HepG2 (cell line): ENCODE data around the gene TNFSF15. TPM values are rescaled to one million over a fixed set of nuclear protein-coding genes. Genes with fewer than 3 reads are reported as not detected.

Experiments used
- ATAC-seq: fragments of 200-7000 bp; cut with Tn5 transposase; 3 replicates; pipeline ENCODE4 v1.9.1; 2020; ENCODE audit warnings: mild to moderate bottlenecking, moderate library complexity
- BruUV-seq: library from RNA; stranded (reverse); fragments of 400-500 nt; replicated peaks from 2 replicates; lab custom pipeline; 2021; lab: Mats Ljungman, UMichigan
- CTCF ChIA-PET: fragments of 300-600 bp; formaldehyde crosslinking; extraction: SDS; loops from one replicate; lab custom pipeline; 2021; ENCODE audit warnings: low total read pairs, inconsistent platforms, low intra/inter-chr PET ratio; lab: Yijun Ruan, JAX
- POLR2A ChIA-PET: fragments of 350-600 bp; sonication (Branson Sonifier 250); formaldehyde crosslinking; loops from one replicate; lab custom pipeline; 2020; ENCODE audit warnings: antibody characterized with exemption, inconsistent platforms; lab: Yijun Ruan, JAX
- DNase-seq: peaks from one replicate; pipeline ENCODE4 v3.0.0-alpha.2; 2015; ENCODE audit warnings: low spot score
- FAIRE-seq: peaks from 3 replicates; lab custom pipeline; 2011; peaks lifted over from hg19 to GRCh38; lab: Jason Lieb, UNC
- H2AFZ ChIP-seq: one replicate; pipeline ENCODE4 v1.6.1; 2011; ENCODE audit warnings: low read length, inconsistent platforms
- H3K27ac ChIP-seq: fragments of 300-600 bp; 3 replicates; pipeline ENCODE4 v1.8.0; 2011; ENCODE audit warnings: mixed run types, mild to moderate bottlenecking, mixed read lengths, low read length, inconsistent platforms; ENCODE audit not compliant: insufficient read depth; ENCODE audit errors: extremely low read length
- H3K27me3 ChIP-seq, 2 experiments: fragments of 200-600 bp in 1 of 2; 2 replicates in 1 of 2; 3 replicates in 1 of 2; pipeline versions ENCODE4 v1.6.0 to v1.8.0; 2011; ENCODE audit warnings: low read length in 2 of 2, mild to moderate bottlenecking in 2 of 2, moderate library complexity in 2 of 2, inconsistent platforms in 1 of 2; ENCODE audit not compliant: insufficient read depth in 2 of 2, control insufficient read depth in 1 of 2
- H3K36me3 ChIP-seq, 2 experiments: fragments of 200-600 bp in 1 of 2; replicated peaks in 1 of 2; 2 replicates in 1 of 2; 3 replicates in 1 of 2; pipeline versions ENCODE4 v1.5.1 to v1.8.0; 2011; ENCODE audit warnings: low read length in 2 of 2, inconsistent platforms in 1 of 2; ENCODE audit not compliant: insufficient read depth in 2 of 2, control insufficient read depth in 1 of 2
- H3K4me1 ChIP-seq: 2 replicates; pipeline ENCODE4 v1.5.1; 2012; ENCODE audit warnings: low read length, inconsistent platforms; ENCODE audit not compliant: insufficient read depth
- H3K4me2 ChIP-seq: 2 replicates; pipeline ENCODE4 v1.6.0; 2011; ENCODE audit warnings: low read depth, low read length, inconsistent platforms
- H3K4me3 ChIP-seq, 3 experiments: fragments of 200-600 bp in 1 of 3; sonication (generic), shearing (Covaris generic) in 1 of 3; replicated peaks in 1 of 3; 2 replicates each; pipeline ENCODE4 v1.5.1; 2011 to 2016; ENCODE audit warnings: low read length in 3 of 3, inconsistent platforms in 2 of 3, low read depth in 2 of 3, mild to moderate bottlenecking in 2 of 3, control low read depth in 1 of 3, mixed read lengths in 1 of 3; ENCODE audit not compliant: insufficient read depth in 1 of 3
- H3K79me2 ChIP-seq: one replicate; pipeline ENCODE4 v1.6.1; 2011; ENCODE audit warnings: low read length, inconsistent platforms; ENCODE audit not compliant: insufficient read depth
- H3K9ac ChIP-seq: 2 replicates; pipeline ENCODE4 v1.6.0; 2011; ENCODE audit warnings: mild to moderate bottlenecking, low read depth, low read length, inconsistent platforms; ENCODE audit not compliant: insufficient read depth
- H3K9me3 ChIP-seq: 2 replicates; pipeline ENCODE4 v1.5.1; 2012; ENCODE audit warnings: mild to moderate bottlenecking, low read length
- H4K20me1 ChIP-seq: 2 replicates; pipeline ENCODE4 v1.6.0; 2011; ENCODE audit warnings: inconsistent platforms, mild to moderate bottlenecking, low read length, moderate library complexity; ENCODE audit not compliant: insufficient read depth
- CEBPG ChIP-seq: IDR thresholded peaks from 2 replicates; pipeline ENCODE4 v1.6.1; 2016
- GABPA ChIP-seq, 2 experiments: IDR thresholded peaks; 2 replicates each; pipeline ENCODE4 v1.6.1; 2011 to 2016; ENCODE audit warnings: low read depth in 2 of 2, low read length in 1 of 2, missing biosample characterization in 1 of 2, missing genetic modification characterization in 1 of 2
- KAT8 ChIP-seq: IDR thresholded peaks from 2 replicates; pipeline ENCODE4 v1.6.1; 2016; ENCODE audit warnings: missing genetic modification reagents, missing compliant biosample characterization
- MTA1 ChIP-seq: sonication (generic); formaldehyde crosslinking; IDR thresholded peaks from 2 replicates; pipeline ENCODE4 v1.4.0; 2020; ENCODE audit warnings: missing genetic modification reagents, mild to moderate bottlenecking, borderline replicate concordance
- NR3C1 ChIP-seq: sonication (generic); formaldehyde crosslinking; IDR thresholded peaks from 2 replicates; pipeline ENCODE4 v1.4.0; 2020; ENCODE audit warnings: missing genetic modification reagents
- SCMH1 ChIP-seq: sonication (generic); formaldehyde crosslinking; IDR thresholded peaks from 2 replicates; pipeline ENCODE4 v1.9.0; 2021; ENCODE audit warnings: missing genetic modification reagents, mild to moderate bottlenecking, borderline replicate concordance
- ZFX ChIP-seq: sonication (generic); formaldehyde crosslinking; IDR thresholded peaks from 2 replicates; pipeline ENCODE4 v1.4.0; 2020; ENCODE audit warnings: mild to moderate bottlenecking, low read depth, missing genetic modification reagents, moderate library complexity
- ZNF138 ChIP-seq: sonication (generic); formaldehyde crosslinking; IDR thresholded peaks from 2 replicates; pipeline ENCODE4 v1.5.0; 2020; ENCODE audit warnings: mild to moderate bottlenecking, low read depth, missing genetic modification reagents
- ZNF616 ChIP-seq: sonication (generic); formaldehyde crosslinking; IDR thresholded peaks from 2 replicates; pipeline ENCODE4 v1.5.0; 2020; ENCODE audit warnings: low read depth, mild to moderate bottlenecking, missing genetic modification reagents
- ZNF776 ChIP-seq: sonication (generic); formaldehyde crosslinking; IDR thresholded peaks from 2 replicates; pipeline ENCODE4 v1.4.0; 2020; ENCODE audit warnings: mild to moderate bottlenecking, missing genetic modification reagents
- WGBS: methylation state at CpG from one replicate; pipeline ENCODE4 v1.1.6; 2017; ENCODE audit warnings: low lambda C conversion rate; 5-methylcytosine and 5-hydroxymethylcytosine counted together
- in situ Hi-C: cut with HindIII; loops from 2 replicates; pipeline ENCODE4 v1.10.0; 2017; ENCODE audit warnings: low pct_unique_long_range_greater_than_20kb; ENCODE audit not compliant: extremely low pct_ligation_motif_present
- intact Hi-C: fragments of 100-400 bp; cut with micrococcal nuclease; formaldehyde crosslinking; loops from one replicate; pipeline ENCODE4 v1.10.0; 2022; ENCODE audit not compliant: unreplicated experiment
- polyA plus RNA-seq, 8 experiments: library from polyadenylated mRNA; depleted of rRNA in 3 of 8; stranded (reverse) in 7 of 8; unstranded in 1 of 8; fragments of >200 nt; fragmentation: Illumina TruSeq in 4 of 8; extraction: Trizol in 4 of 8; gene quantifications; 2 replicates each; pipeline versions ENCODE4 v1.2.1 to v1.2.3, GENCODE V29; 2011 to 2016; ENCODE audit warnings: low read depth in 4 of 8, missing spikeins in 1 of 8, mixed read lengths in 1 of 8; ENCODE audit not compliant: insufficient read depth in 1 of 8
- total RNA-seq, 5 experiments: library from RNA; depleted of rRNA; stranded (reverse); fragments of >200 nt; fragmentation: Illumina TruSeq; extraction: Trizol; gene quantifications; 2 replicates each; pipeline ENCODE4 v1.2.3, GENCODE V29; 2016; ENCODE audit warnings: low read depth in 1 of 5
- TF ChIP-seq, protein P1 (sequence below), 2 experiments: sonication (generic) in 1 of 2; formaldehyde crosslinking in 1 of 2; IDR thresholded peaks; 2 replicates each; pipeline versions ENCODE4 v1.4.0 to v1.6.1; 2016 to 2020; ENCODE audit warnings: borderline replicate concordance in 1 of 2, low read depth in 1 of 2, mild to moderate bottlenecking in 1 of 2, missing genetic modification reagents in 1 of 2
- TF ChIP-seq, protein P2 (sequence below), 2 experiments: fragments of 450-650 bp in 1 of 2; sonication (generic) in 1 of 2; formaldehyde crosslinking in 1 of 2; IDR thresholded peaks; 2 replicates each; pipeline versions ENCODE4 v1.6.1 to v1.8.0; 2016 to 2022; ENCODE audit warnings: antibody characterized with exemption in 1 of 2, mild to moderate bottlenecking in 1 of 2, missing genetic modification reagents in 1 of 2

The TNFSF15 gene
- total and polyA plus RNA-seq, 2 of the 13 experiments (the other 11 are each of a cell fraction or from before 2014, with no cell fraction given) = 0.02 to 0.03 TPM

DNA sequence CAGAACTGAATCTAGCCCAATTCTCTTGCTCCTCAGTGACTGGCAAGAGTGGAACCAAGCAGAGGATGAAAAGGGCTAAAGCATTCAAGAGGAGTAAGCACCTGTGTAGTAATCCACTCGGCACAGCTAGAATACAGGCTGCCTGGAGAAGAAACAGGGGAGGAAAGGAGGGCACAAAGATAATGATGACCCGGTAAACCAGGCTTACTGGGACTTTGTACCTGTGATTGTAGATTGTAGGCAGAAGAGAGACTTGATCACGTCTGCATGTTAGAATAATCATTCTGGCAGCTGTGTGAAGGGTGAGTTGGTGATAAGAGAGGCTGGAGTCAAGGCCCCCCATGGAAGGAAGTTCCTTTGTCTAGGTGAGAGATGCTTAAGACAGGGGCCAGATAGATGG lies 20.6 kb upstream of the TNFSF15 start:
- Histone ChIP-seq H3K79me2 (no peaks in the 10 kb centered on the region), H3K9me3 (no peaks in the 10 kb centered on the region), H3K27me3 (no peaks in the 10 kb centered on the region), H3K4me1 (no peaks in the 10 kb centered on the region), H3K4me2 (no peak overlapping the region), H3K9ac (no peak overlapping the region), H4K20me1 (no peaks in the 10 kb centered on the region), H3K36me3 (no peaks in the 10 kb centered on the region), H2AFZ (no peak overlapping the region), H3K4me3 (no peak overlapping the region), H3K27ac (no peak overlapping the region)
- CTCF ChIA-PET = no interaction called here
- FAIRE-seq = no peak
- POLR2A ChIA-PET = no interaction called here
- intact Hi-C loops (no loop called here), in situ Hi-C loops (no loop called here)
- DNase-seq = no peak
- no peak for ATAC-seq
- WGBS = 8% methylated on average over 3 of the region's 3 CpGs
- no TSS peak for BruUV-seq
- no peak for TF ChIP-seq SCMH1 (CRISPR knock-in tag)
- no peak for TF ChIP-seq MTA1 (CRISPR knock-in tag)
- TF ChIP-seq NR3C1 (CRISPR knock-in tag) = no peak
- no peak for TF ChIP-seq CEBPG (CRISPR knock-in tag)
- no peak for TF ChIP-seq ZNF138 (CRISPR knock-in tag)
- TF ChIP-seq, protein P1, sequence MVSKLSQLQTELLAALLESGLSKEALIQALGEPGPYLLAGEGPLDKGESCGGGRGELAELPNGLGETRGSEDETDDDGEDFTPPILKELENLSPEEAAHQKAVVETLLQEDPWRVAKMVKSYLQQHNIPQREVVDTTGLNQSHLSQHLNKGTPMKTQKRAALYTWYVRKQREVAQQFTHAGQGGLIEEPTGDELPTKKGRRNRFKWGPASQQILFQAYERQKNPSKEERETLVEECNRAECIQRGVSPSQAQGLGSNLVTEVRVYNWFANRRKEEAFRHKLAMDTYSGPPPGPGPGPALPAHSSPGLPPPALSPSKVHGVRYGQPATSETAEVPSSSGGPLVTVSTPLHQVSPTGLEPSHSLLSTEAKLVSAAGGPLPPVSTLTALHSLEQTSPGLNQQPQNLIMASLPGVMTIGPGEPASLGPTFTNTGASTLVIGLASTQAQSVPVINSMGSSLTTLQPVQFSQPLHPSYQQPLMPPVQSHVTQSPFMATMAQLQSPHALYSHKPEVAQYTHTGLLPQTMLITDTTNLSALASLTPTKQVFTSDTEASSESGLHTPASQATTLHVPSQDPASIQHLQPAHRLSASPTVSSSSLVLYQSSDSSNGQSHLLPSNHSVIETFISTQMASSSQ (IDR thresholded peaks at IDR 0.05; ENCODE audit: low read depth) = no peak
- TF ChIP-seq, protein P1 (CRISPR knock-in tag; IDR thresholded peaks at IDR 0.05; ENCODE audit: borderline replicate concordance) = no peak
- TF ChIP-seq KAT8 = no peak
- no peak for TF ChIP-seq GABPA (IDR thresholded peaks at IDR 0.05; ENCODE audit: low read depth, low read length)
- no peak for TF ChIP-seq GABPA (CRISPR knock-in tag; IDR thresholded peaks at IDR 0.05; ENCODE audit: low read depth)
- TF ChIP-seq ZFX (CRISPR knock-in tag) = no peak
- TF ChIP-seq, protein P2, sequence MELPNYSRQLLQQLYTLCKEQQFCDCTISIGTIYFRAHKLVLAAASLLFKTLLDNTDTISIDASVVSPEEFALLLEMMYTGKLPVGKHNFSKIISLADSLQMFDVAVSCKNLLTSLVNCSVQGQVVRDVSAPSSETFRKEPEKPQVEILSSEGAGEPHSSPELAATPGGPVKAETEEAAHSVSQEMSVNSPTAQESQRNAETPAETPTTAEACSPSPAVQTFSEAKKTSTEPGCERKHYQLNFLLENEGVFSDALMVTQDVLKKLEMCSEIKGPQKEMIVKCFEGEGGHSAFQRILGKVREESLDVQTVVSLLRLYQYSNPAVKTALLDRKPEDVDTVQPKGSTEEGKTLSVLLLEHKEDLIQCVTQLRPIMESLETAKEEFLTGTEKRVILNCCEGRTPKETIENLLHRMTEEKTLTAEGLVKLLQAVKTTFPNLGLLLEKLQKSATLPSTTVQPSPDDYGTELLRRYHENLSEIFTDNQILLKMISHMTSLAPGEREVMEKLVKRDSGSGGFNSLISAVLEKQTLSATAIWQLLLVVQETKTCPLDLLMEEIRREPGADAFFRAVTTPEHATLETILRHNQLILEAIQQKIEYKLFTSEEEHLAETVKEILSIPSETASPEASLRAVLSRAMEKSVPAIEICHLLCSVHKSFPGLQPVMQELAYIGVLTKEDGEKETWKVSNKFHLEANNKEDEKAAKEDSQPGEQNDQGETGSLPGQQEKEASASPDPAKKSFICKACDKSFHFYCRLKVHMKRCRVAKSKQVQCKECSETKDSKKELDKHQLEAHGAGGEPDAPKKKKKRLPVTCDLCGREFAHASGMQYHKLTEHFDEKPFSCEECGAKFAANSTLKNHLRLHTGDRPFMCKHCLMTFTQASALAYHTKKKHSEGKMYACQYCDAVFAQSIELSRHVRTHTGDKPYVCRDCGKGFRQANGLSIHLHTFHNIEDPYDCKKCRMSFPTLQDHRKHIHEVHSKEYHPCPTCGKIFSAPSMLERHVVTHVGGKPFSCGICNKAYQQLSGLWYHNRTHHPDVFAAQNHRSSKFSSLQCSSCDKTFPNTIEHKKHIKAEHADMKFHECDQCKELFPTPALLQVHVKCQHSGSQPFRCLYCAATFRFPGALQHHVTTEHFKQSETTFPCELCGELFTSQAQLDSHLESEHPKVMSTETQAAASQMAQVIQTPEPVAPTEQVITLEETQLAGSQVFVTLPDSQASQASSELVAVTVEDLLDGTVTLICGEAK (IDR thresholded peaks at IDR 0.05) = no peak
- TF ChIP-seq, protein P2 (CRISPR knock-in tag; IDR thresholded peaks at IDR 0.05) = no peak
- TF ChIP-seq ZNF616 = no peak
- TF ChIP-seq ZNF776 (CRISPR knock-in tag) = no peak
